HG03135 (cell line): Measurements from ENCODE around the gene ATP1A4.

Source experiments
- ATAC-seq: cut with Tn5 transposase; IDR thresholded peaks from one replicate; pipeline ENCODE4 v1.9.1; 2021; ENCODE audit warnings: mild to moderate bottlenecking, moderate library complexity; ENCODE audit not compliant: unreplicated experiment

ATP1A4 gene

GRCh38 chr1:160169553-160170399 lies 18.4 kb downstream of the ATP1A4 start:
- ATAC-seq = no peak

- ATAC-seq = no peak
Observed at GRCh38 chr1:160171354-160171753, 20.0 kb downstream of the ATP1A4 start.

- no peak for ATAC-seq
Observed at GRCh38 chr1:160171980-160172379, 20.6 kb downstream of the ATP1A4 start.

GRCh38 chr1:160177231-160177630 lies 25.8 kb downstream of the ATP1A4 start:
- no peak for ATAC-seq

DNA sequence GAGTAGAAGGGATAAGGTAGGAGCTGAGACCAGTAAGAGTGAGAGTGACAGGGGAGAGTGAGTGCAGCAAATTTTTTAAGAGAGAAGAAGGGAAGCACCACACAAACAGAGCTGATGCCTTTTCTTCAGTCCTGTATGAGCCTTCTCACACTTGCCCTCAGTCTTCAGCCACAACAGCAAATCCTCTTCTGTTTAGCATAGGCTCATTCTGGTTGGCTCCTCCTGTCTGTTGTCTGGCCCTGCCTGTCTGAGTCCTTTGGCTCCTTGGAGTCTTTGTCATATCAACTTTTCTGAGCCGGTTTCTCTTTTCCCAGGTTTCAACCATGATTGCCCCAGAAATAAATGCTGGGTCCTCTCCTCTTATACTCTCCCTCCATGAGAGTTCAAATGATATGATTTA lies 26.3 kb downstream of the ATP1A4 start:
- no peak for ATAC-seq

- ATAC-seq = no peak
Observed at GRCh38 chr1:160178731-160179130, 27.3 kb downstream of the ATP1A4 start.

- no peak for ATAC-seq
Observed at GRCh38 chr1:160179336-160179735, 27.9 kb downstream of the ATP1A4 start.

GRCh38 chr1:160186246-160186645 lies 34.8 kb downstream of the ATP1A4 start:
- ATAC-seq = no peak

GRCh38 chr1:160186729-160187128 lies 35.3 kb downstream of the ATP1A4 start:
- ATAC-seq = no peak

GRCh38 chr1:160187407-160187806 lies 36.0 kb downstream of the ATP1A4 start:
- no peak for ATAC-seq

DNA sequence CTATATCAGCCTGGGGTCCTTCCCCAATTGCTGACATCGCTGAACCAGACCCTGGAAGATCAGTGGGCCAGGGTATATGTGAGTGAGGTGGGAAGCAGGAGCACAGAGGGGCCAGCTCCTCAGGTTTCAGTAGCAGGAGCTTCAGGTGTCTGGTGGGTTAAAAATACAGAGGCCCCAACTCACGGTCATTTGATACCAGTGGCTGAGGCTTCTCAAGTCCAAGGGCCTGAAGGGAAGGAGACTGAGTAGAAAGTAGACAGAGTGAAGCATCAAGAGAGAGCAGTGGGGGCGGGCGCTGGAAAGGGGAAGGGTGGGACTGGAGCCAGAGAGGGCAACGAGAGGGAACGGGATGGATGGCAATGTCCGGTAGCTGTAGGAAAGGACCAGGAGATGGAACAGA lies 36.9 kb downstream of the ATP1A4 start:
- ATAC-seq = no peak

DNA sequence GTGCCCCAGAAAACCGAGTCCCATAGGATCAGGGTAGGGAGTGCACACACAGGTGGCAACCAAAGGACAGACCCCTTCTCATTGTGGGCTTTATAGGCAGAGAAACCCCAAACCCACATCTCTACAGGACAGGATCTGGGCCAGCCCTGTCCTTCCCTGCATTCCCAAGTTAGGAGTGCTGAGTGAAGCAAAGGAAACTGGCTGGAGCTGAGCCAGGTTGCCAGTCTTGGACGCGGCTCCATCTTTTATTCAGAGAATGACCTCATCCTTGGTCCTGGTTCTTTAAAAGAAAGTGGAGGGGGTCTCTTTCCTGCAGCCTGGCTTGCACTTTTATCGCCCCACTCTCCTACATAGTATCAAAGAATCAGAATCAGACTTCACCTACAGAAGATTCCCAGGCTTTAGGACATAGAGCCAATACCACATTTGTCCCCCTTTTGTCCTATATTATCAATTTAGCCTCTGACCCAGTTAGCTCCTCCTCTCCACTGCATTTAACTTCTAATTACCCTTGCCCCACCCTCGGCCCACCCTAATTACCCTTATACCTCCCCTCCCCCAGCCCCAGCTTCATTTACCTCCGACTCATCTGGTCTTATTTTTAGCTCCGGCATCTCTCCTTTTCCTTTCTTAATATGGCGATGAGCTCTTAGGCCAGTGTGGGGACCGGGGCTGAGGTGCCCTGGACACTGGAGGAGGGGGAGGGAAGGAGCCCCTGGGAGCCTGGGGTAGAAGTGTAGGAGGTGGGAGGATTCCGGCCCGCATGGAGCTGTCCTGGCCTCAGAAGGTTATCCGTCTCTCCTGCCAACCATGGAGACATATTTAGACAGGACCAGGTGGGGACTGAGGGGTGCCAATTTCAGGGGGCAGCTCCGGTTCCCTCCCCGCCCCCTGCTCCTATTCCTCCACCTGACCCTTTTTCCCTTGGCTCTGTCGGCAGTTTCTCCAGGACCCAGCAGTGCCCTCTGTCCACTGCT lies 38.5 kb downstream of the ATP1A4 start, which contains the start of gene CASQ1:
TSS of gene CASQ1 (plus strand) at position 927 of the 977 bp plus-strand sequence. CDS start 177 bp downstream, outside the sequence.
- ATAC-seq = no peak

DNA sequence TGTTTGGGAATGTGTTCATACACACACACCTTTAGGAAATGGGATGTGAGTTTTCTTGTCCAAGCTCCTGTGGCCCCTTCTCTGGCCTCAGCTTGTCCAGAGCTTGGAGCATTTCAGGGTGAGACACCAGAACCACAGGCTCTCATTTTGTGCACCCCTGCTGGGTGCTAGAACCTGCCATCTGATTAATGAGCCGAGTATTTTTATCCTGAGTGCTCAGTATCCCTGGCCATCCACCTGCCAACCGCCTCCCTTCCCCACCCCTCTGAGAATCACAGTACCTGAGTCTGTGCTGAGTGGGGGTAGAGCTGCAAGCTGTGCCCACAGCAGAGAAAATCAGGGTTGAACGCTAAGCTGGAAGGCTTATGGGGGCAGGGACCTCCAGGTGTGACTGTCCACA lies 40.4 kb downstream of the ATP1A4 start:
- no peak for ATAC-seq

- no peak for ATAC-seq
Observed at GRCh38 chr1:160192234-160192633, 40.8 kb downstream of the ATP1A4 start.

DNA sequence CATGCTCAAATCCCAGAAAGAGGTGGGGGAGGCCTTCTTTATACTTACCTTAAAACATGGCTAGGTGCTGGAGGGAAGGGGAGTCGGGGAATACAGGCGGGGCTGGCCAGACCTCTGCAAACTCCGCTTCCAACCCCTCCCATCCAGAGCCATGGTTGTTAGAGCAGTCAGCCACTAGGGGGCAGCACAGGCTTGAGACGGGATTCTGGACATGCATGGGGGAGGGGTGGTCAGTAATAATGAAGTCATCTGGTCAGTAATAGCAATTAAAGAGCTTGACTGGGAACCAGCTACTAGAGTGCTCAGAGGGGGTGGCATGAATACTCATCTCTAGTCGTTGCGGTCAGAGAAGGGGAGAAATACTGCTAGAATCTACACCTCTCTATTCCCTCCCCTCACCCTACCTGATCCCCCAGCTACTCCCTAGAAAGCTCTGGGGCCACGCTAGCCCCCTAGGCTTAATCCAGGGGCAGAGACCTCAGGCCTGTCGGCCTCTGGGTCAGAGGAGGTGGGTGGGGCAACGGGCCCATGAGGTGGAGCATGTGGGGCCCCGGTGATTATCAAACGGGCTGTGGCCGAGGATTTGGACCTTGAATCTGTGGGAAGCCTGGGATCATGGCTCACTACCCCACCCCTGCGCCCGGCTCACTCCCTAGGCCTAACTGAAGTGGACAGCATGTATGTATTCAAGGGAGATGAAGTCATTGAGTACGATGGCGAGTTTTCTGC lies 41.9 kb downstream of the ATP1A4 start:
- ATAC-seq = no peak

DNA sequence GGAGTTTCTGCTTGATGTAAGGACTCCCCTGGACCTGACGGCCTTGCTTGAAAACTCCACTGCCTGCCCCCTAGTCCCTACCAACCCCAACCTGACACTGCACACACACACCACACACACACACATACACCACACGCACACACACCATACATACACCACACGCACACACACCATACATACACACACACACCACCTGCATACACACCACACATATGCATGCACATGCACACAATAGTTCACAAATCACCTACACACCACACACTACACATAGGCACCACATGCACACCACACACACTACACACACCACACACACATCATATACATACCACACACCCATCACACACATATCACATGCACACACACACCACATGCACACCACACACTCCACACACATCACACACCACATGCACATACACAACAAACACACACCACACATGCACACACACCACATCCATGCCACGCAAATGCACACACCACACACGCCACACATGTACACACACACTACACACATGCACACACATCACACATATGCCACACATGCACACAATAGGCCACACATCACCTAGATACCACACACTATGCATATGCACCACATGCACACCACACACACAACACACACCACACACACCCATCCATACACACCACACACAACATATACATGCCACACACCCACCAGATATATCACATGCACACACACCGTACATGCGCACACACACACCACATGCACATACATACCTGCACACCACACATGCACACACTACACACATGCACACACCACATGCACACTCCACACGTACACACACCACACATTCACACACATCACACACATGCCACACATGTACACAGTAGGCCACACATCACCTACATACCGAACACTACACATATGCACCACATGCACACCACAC lies 42.7 kb downstream of the ATP1A4 start:
- ATAC-seq = no peak

- ATAC-seq = no peak
Observed at GRCh38 chr1:160194737-160195059, 43.3 kb downstream of the ATP1A4 start.

DNA sequence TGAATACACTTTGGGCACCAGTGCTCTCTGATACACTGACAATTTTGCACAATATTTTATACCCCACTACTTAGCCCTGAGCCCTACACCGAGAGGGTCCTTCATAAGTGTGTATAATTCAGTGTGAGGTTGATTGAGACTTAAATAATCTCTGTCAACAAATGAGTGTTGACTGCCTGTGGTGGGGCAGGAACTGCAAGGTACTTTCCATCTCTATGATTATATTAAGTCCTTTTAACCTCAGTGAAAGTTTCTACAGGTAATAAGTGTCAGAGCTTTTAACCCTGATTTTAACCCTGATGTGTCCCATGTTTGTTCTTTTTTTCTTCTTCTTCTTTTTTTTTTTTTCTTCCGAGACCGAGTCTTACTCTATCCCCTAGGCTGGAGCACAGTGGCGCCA lies 44.7 kb downstream of the ATP1A4 start:
- no peak for ATAC-seq

GRCh38 chr1:160197231-160197630 lies 45.8 kb downstream of the ATP1A4 start:
- ATAC-seq = no peak

DNA sequence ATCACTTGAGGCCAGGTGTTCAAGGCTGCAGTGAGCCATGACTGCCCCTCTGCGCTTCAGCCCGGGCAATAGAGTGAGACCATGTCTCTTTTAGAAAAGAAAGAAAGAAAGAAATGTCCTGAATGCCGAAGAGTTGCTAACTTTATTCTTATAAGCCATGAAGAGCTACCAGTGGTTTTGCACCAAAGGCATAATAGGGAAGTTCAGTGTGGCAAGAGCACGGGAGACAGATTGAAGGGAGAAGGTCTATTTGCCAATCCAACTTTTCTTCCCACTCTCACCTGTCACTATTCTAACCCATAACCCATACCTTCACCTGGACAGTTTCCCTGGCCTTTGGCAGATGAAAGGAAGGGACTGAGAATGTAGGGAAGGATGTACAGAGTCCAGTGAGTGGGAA lies 49.4 kb downstream of the ATP1A4 start:
- ATAC-seq = no peak
